ACC112 (cell line): ENCODE results near the gene DHRS7.
A peak's percentile ranks its signal among the peaks of the same experiment; 100 is the strongest.

Source experiments
- H2AFZ ChIP-seq: fragments of 200-600 bp; sonication (generic); one replicate; pipeline ENCODE4 v1.6.0; 2017; ENCODE audit warnings: antibody characterized with exemption, low read length; ENCODE audit not compliant: unreplicated experiment
- H3K27ac ChIP-seq: fragments of 200-600 bp; sonication (generic); 2 replicates; pipeline ENCODE4 v1.5.1; 2014; ENCODE audit warnings: low read depth, mild to moderate bottlenecking, antibody characterized with exemption, low read length, moderate library complexity
- H3K27me3 ChIP-seq: fragments of 200-600 bp; sonication (generic); 2 replicates; pipeline ENCODE4 v1.6.1; 2014; ENCODE audit warnings: mild to moderate bottlenecking, antibody characterized with exemption, low read length, moderate library complexity, mixed read lengths; ENCODE audit not compliant: insufficient read depth
- H3K36me3 ChIP-seq: fragments of 200-600 bp; sonication (generic); 2 replicates; pipeline ENCODE4 v1.6.1; 2016; ENCODE audit warnings: mild to moderate bottlenecking, antibody characterized with exemption, low read length, moderate library complexity, mixed read lengths; ENCODE audit not compliant: insufficient read depth
- H3K4me1 ChIP-seq: fragments of 200-600 bp; sonication (generic); one replicate; pipeline ENCODE4 v1.6.1; 2016; ENCODE audit warnings: low read length, mixed read lengths; ENCODE audit not compliant: insufficient read depth, unreplicated experiment, control insufficient read depth
- H3K4me3 ChIP-seq: fragments of 200-600 bp; sonication (generic); 2 replicates; pipeline ENCODE4 v1.5.1; 2014; ENCODE audit warnings: mild to moderate bottlenecking, low read depth, low read length
- H3K79me2 ChIP-seq: fragments of 200-600 bp; sonication (generic); one replicate; pipeline ENCODE4 v1.6.0; 2016; ENCODE audit warnings: low read length; ENCODE audit not compliant: control insufficient read depth, unreplicated experiment, insufficient read depth

The DHRS7 gene

DNA sequence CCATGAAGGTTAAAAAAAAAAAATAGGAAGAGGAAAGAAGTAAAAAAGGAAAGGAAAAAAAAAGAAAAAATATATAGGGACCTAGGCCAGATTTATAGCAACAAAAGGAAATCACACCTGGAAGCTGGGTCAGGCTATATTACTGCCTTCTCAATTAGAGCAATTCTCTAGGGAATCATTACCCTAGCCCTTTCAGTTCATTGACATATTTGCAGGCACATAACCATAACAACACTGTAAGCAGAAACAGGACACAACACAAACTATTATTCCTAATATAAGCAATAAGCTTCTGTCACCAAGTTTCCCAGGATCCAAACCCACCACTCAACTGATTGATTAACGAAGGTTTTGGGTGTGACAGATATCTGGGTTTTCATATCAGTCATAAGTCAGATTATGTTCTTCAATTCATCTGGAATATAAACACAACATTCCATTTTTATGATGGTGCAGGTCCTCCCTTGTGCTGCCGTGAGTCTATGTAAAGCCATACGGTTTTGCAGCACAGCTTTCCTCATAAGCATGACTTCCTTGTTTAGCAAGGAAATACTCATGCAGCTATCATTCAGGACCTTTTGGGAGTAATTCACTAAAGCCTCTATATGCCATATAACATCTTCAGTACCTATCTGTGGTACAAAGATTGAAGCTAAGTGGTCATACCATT lies 69.3 kb downstream of the DHRS7 start:
- Histone ChIP-seq H3K27me3 (no peaks in the 10 kb centered on the region), H3K79me2 (peaks cover 85% of the 10 kb centered on the region), H3K27ac (peak overlapping the region; percentile 61), H3K4me3 (peak overlapping the region; percentile 20; the same call in 1 of the 2 replicates), H3K36me3 (no peaks in the 10 kb centered on the region), H3K4me1 (peaks cover 28% of the 10 kb centered on the region), H2AFZ (no peak overlapping the region)

DNA sequence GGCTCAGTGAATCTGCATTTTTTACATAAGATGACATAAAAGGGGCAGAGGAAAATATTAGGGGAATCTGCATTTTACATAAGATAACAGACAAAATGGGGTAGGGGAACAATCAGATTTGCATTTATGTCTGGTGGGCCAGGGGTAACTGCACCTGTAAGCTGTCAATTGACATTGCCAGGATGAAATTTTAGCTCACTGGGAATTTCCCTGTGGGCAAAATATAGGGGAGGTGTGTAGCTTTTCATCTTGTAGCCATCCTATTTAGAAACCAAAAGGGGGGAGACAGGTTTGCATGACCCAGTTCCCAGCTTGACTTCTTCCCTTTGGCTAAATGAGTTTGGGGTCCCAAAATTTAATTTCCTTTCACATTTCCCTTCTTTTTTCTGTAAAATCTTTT lies 70.0 kb downstream of the DHRS7 start:
- H3K27ac ChIP-seq: peak overlapping the region; percentile 61
- H3K36me3 ChIP-seq: no peaks in the 10 kb centered on the region
- H3K4me1 ChIP-seq: peaks cover 28% of the 10 kb centered on the region
- no peak overlapping the region for H3K4me3 ChIP-seq
- no peaks in the 10 kb centered on the region for H3K27me3 ChIP-seq
- no peak overlapping the region for H2AFZ ChIP-seq
- H3K79me2 ChIP-seq: peaks cover 78% of the 10 kb centered on the region

DNA sequence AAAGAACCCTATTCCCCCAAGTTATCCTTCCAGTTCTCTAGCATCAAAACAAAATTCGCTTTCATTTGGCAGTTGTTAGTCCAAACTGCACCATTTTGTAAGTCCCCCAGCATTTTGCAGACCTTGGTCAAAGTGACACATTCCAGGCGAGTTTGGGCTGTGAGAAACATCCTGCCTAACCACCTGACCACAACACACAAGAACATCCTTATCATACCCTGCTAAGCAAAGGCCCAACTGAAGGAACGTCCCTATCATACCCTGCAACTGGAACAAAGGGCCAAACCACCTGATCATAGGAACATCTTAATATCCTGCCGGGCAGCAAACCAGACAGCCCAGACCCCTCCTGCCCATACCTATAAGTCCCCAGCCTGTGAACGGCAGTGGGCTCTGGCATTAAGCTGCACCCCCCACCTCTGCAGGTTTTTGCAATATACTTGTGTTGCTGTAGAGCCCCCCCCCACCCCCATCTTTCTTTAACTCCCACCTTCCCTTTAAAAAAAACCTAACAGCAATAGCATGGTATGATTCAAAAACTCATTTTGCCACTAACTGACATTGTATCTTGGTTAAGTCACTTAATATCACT lies 70.8 kb downstream of the DHRS7 start:
- Histone ChIP-seq H3K27ac (peak overlapping the region; percentile 95), H3K4me3 (peak overlapping the region; percentile 93), H3K4me1 (peaks cover 28% of the 10 kb centered on the region), H3K27me3 (no peaks in the 10 kb centered on the region), H3K36me3 (no peaks in the 10 kb centered on the region), H3K79me2 (peaks cover 70% of the 10 kb centered on the region), H2AFZ (no peak overlapping the region)
